ENCODE results near the gene ACAP3.
"Not testable (repeated sequence)": the region's sequence is repeated elsewhere in the genome, so short reads cannot be mapped to it uniquely, and the experiment has no call there.

Gene ACAP3

DNA sequence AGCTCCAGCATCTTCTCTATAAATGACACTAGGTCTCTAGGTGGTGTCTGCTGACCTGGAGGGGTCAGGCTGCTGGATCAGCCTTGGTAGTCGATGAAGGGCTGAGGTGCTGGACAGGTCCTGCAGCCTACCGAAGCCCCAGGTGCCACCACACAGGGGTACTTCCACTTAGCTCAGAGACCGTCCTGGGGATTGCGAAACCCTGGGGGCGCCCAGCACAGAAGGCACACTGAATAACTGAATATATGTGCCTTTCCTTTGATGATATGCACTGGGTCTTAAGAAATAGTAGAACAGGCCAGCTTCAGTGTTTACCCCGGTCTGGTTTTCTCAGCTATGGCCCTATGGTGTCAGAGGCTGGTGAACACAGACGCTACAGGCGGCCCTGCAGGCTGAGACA lies 45.0 kb downstream of the ACAP3 start:
- no peak for DNase-seq (ENCODE audit: low spot score)

DNA sequence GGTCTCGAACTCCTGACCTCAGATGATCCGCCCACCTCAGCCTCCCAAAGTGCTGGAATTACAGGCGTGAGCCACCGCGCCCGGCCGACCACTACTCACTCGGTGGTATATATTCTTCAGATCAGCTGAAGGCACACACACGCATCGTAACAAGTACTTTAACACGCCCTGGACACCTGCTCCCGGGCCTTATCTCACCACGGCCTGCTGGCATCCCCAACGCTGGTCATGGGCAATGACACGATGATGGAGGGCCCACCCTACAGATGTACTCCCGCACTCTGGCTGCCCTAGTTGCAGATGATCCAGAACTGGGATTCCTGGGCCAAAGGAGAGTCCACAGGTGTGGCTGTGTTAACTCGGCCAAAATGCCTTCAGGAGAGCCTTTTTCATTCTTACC lies 45.7 kb downstream of the ACAP3 start:
- no peak for DNase-seq (ENCODE audit: low spot score)

DNA sequence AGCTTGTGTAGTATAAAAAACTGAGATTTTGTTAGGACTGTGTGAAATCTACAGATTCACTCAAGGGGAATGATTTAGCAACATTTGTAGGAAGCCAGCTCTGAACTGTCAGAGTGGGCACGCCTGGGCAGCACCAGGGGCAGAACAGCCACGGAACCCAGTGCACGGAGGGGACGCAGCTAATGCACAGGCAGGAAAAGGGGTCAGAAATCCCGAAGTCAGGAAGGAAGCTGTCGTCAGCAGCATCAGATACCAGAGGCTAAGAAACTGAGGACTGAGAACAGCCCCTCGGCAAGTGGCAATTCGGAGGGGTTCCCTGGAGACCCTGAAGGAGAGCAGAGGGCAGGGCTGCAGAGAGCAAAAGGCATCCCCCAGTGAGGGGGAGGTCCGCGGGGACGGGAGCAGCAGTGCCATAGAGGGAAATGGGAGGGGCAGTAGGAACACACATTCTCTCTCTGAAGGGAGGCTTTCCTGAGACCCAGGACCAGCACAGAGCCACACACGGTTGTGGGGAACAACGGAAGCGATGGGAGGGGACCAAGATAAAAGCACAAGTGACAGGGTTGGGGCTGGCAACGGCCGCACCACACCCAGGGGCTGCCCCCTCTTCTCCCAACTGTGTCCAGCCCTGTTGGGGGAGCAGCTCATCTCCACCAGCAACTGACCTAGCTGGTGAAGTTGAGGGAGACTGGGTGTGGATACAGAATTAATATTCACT lies 46.7 kb downstream of the ACAP3 start:
- no peak for DNase-seq (ENCODE audit: low spot score)

DNA sequence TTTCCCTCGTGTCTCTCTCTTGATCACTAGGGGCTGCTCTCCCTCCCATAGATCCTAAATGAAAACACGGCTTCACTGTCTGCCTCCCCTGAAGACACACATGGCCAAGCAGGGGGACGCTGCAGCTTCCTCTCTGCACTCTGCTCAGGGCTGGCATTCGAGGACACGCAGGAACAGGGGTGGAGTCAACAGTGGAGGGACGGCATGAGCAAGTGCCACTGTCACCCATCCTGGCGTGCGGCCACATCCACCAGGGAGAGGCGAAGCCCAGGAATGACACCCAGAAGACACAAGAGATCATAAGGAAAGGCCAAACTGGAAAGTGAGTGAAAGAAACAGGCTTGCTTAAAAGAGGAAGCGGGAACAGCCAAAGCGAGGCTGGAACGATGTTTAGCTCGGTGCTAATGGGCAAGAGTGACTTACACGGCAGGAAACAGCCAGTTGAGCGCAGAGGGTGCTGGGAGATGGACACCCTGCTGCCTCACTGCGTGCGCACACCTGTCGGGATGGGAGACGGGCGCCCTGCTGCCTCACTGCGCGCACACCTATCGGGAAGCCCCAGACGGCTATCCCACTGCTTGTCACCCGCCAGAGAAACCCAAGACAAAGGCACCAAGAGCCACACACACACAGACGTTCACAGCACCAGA lies 47.7 kb downstream of the ACAP3 start:
- DNase-seq (ENCODE audit: low spot score): no peak

DNA sequence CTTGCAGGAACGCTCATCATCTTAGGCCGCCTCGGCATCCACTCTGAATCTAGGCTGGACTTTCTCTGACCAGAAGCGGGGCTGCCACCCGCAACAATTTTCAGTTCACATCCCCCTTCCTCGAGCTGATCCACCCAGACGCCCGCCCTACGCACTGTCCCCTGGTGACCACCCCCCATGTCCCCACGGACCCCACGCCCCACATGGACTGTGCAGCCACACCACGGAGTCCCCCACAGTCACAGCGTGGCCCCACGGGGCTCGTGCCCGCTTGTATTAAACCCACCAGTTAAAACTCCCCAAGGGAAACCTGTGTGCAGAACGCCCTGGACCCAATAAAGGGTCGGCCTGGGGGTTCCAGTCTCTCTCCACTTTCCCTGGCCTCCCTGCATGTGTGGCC lies 48.2 kb downstream of the ACAP3 start:
- DNase-seq (ENCODE audit: low spot score): no peak

DNA sequence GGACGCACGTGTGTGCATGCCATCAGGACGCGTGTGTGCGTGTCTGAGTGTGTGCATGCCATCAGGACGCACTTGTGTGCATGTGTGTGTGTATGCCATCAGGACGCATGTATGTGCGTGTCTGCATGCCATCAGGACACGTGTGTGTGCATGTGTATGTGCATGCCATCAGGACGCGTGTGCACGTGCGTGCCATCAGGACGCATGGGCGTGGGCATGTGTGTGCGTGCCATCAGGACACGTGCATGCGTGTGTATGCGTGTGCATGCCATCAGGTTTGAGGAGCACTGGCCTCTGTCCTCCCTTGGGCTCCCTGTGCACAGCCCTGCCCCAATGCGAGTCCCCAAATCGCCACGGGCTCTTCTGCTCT lies 48.6 kb downstream of the ACAP3 start:
- no peak for DNase-seq (ENCODE audit: low spot score)

DNA sequence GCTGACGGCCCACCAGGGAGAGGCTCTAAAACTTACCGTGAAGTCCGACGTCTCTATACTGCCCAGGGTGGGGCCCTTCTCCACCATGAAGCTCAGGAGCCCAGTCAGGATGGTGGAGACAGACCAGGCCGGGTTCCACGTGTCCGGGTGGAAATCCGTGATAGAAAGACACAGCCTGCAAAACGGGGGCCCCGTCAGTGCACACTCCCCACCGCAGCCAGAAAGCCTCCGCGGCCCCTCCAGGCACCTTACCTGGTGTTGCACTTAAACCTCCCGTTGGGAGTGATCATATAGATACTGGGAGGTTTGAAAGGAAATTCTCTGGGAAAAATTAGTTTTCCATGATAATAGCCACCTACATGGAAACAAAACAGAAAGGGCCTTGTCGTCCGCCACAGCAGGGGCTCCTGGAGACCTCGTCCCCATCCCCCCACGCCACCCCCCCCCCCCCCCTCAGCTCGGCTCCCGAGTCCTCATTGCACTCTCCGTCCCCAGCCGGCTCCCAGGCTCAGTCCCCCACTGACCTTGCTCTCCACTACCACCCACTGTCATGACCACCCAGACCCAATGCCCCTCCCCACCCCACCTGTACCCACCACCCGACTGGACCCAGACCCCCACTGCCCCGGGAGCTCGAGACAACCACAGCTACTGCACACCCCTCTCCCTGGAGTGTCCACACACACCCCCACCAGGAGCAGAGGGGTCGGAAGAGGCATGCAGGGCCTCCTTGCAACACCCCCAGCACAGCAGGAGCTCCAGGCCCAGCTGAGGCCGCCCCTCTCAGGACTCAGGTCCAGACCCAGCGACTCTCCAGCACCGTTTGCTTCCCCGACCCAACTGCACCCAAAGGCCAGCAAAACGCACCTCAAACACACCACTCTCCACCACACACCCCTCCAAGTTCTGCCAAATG lies 50.5 kb downstream of the ACAP3 start:
- DNase-seq (ENCODE audit: low spot score): no peak

DNA sequence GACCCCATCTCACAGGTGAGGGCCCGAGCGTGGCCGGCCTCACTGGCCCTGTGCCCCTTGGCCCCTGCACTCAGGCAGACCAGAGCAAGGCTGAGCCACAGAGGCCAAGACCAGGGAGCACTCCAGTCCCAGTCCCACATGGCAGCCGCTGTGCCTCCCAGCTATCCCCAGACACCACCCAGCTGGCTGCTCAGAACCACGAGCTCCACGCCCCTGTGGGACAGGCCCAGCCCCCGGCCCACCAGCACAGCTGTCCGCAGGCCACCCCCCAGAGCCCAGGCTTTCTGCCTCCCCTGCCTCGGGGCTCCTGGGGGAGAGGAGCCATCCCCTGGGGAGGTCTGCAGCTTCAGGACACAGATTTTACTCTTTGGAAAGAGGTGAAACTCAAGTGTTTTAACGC lies 52.1 kb downstream of the ACAP3 start:
- DNase-seq (ENCODE audit: low spot score): no peak

DNA sequence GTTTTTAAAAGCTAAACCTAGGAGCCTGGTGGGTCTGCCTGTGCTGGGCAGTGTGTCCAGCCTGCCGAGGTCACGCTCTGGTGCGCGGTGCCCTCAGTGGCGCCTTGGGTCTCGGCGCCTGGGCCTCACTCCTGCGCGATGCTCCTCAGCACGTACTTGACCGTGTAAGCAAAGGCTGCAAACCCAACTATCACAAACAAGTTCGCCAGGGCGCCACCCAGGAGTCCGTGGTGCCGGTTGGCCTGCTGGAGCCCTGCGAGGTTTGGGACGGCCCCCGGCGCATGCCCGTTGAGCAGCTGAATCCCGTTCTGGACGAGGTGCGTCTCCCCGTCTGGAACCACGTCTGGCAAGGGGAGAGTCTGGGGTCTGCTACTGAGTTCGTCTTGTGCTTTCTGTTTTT lies 52.7 kb downstream of the ACAP3 start:
- DNase-seq (ENCODE audit: low spot score): no peak

DNA sequence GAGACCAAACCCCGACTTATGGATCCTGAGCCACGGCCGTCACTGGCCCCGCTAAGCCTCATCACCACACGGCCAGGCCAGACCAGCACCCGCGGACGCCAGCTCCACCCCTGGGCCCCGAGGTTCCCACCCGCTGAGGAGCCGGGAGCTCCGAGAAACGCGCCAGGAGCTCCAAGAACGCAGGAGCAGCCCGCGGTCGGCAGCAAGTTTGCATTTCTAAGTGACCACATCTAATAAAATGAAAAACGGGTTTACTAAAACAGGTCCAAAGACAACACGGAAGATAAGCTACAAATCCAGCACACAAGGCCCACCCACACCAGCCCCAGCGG lies 53.1 kb downstream of the ACAP3 start:
- no peak for DNase-seq (ENCODE audit: low spot score)

DNA sequence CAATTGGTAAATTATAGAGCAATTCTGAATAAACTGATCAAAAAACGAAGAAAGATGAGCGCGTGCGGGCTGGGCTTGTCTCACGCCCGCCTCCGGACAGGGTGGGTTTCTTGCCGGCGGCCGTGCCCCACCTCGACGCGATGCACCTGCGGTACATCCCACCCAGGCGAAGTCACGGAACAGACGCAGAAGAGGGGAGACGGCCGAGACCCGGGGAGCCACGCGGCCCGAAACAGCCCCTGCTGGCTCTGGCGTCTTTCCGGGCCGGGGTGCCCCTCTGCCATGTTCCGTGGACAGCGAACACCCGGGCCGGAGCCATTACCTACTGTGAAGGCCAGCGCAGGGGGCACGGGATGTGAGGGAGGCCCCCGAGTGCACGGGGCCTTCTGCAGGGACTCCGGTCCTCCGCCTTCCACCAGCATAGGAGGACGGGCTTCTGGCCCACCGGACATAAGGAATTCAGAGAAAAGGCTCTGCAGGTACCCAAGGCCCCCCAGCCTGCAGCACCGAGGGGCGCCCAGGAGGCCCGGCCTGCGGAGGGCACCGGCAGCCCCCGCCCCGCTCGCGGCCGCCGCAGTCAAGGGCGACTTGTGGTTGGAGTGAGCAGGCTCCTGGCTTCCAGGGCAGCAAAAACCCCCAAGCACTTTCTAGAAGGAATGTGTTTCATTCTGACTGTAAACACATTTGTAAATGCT lies 53.6 kb downstream of the ACAP3 start:
- no peak for DNase-seq (ENCODE audit: low spot score)

DNA sequence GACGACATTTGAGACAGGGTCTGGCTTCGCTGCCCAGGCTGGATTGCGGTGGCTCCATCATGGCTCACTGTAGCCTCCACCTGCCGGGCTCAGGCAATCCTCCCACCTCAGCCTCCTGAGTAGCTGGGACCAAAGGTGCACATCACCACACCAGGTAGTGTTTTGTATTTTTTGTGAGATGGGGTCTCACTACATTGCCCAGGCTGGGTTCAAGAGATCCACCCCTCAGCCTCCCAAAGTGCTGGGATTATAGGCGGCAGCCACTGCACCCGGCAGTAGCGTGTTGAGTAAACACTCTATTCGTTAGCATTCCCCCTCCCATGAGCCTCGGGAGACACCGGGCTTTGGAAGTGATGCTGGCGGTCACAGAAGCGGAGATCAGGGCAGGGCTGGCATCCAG lies 54.4 kb downstream of the ACAP3 start:
- DNase-seq (ENCODE audit: low spot score): no peak

DNA sequence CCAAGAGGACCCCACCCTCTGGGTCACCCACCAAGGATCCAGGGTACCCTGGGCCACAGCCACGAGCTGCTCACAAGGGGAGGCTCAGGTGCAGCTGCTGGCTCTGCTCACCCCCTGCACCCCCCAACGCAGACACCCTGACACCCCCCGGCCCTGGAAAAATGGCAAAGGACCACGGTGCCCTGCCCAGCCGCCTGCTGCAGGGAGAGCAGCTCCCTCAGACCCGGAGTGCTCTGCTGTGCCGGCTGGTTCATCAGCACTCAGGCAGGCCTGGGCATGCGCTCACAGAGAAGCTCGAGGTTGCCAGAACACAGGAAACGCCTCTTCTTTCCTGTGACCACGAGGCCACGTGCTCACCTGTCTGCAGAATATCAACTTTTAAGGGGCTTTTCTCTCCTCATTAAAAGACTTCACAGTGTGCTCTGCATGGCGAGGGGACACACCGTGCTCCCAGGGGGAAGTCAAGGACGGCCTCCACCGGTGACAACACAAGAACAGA lies 56.9 kb downstream of the ACAP3 start:
- no peak for DNase-seq (ENCODE audit: low spot score)

DNA sequence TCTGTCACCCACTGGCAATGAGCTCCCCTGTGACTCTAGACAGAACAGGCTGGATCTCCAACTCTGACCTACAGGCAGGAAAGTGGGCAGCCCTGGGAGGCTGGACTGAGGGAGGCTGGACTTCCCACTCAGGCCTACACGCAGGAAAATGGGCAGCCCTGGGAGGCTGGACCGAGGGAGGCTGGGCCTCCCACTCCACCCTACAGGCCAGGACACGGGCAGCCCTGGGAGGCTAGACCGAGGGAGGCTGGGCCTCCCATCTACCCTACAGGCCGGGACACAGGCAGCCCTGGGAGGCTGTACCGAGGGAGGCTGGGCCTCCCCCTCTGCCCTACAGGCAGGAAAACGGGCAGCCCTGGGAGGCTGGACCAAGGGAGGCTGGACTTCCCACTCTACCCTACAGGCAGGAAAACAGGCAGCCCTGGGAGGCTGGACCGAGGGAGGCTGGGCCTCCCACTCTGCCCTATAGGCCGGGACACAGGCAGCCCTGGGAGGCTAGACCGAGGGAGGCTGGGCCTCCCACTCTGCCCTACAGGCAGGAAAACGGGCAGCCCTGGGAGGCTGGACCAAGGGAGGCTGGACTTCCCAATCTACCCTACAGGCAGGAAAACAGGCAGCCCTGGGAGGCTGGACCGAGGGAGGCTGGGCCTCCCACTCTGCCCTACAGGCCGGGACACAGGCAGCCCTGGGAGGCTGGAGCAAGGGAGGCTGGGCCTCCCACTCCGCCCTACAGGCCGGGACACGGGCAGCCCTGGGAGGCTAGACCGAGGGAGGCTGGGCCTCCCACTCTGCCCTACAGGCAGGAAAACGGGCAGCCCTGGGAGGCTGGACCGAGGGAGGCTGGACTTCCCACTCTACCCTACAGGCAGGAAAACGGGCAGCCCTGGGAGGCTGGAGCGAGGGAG lies 59.5 kb downstream of the ACAP3 start:
- not testable (repeated sequence) for DNase-seq (ENCODE audit: low spot score)

DNA sequence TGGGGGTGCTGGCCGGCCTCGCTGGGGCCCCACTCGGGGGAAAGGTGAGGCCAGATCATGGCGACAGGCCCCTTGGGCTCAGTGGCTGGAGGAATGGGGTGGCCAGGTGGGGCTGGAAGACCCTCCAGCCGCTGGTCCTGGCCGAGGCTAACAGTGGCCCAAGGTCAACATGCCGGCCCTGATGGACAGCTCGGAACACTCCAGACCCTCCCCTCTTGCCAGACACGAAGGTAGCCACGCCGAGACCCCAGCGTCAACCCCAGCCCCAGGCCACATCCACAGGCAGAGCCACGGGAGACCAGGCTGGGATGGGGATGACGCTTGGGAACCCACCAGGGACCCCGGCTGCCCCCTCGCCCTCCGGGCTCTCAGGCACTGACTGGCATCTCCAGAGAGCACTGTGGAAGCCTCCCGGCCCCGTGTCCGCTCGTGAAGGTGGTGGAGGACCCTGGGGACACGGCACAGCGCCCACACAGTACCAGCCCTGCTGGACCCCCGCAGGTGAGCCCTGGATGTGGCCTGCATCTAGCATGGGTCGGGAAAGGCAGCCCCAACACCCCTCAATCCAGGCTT lies 60.3 kb downstream of the ACAP3 start:
- DNase-seq (ENCODE audit: low spot score): no peak

DNA sequence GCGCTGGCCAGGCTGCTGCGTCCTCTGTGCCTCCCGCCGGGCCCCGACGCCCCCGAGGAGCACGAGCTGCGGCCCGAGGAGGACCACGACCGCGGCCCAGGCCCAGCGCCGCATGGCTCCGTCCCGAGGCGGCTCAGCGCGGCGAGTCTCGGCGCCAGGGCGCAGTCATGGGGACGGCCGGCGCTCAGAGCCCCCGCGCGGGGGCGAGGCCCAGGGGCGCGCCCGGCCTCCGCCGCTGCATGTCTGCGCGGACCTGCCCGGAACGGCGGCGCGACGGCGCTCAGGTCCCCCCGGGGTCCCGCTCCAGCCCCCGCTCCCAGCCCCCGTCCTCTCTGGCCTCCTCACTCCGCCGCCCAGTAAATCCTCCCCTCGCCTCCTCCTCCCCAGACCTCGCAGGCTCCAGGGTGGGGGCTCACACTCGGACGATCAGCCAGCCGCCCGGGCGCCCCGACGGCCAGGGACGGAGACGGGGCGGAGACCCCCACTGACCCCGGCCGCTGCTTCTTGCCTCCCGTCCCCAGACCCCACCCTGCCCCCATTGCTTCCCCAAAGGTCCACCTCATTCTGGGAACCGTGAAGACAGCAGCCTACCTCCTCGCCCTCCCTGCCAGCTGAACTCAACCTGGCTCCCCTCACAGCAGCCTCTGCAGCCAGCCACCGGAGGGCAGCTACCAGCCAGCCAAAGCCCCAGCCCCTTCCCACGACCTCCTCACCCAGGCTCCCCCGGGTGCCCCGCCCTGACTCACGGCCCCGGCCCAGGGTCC lies 61.0 kb downstream of the ACAP3 start, which contains the start of gene C1QTNF12:
Gene C1QTNF12 (minus strand): TSS at position 146 of the 764 bp plus-strand sequence. CDS start 32 bp downstream, at position 114.
- DNase-seq (ENCODE audit: low spot score): no peak

DNA sequence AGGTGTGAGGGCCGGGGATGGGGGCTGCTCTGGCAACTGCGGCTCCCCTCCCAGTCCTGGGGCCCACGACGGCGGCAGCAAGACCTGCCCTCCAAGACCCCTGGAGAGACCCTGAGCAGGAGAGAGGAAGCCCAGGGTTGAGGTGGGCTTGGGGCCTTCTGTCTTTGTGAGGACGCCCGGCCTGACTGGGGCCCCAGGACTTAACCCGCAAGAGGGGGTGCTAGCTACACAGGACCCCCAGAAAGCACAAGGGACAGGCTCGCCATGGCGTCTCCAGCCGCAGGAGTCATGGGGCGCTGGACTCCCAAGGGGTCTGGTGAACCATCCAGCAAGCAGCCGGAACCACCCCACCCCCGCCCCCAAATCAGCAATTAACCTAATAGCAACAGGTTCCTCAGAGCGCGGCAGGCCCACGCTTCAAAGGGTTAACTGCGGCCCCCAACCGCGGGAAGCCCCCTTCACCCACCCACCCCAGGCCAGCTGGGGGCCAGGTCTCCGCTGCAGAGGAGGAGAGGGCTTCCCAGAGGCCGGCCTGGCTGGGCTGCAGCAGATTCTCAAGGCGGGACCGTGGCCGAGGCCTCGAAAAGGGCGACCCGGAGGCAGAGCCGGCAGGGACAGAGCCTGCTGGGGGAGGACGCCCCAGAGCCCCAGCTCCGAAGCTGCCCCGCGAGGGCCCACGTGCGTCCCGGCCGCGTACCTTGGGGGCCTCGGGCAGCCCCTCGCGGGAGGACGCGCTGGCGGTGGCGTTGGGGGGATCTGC lies 61.7 kb downstream of the ACAP3 start:
- no peak for DNase-seq (ENCODE audit: low spot score)

DNA sequence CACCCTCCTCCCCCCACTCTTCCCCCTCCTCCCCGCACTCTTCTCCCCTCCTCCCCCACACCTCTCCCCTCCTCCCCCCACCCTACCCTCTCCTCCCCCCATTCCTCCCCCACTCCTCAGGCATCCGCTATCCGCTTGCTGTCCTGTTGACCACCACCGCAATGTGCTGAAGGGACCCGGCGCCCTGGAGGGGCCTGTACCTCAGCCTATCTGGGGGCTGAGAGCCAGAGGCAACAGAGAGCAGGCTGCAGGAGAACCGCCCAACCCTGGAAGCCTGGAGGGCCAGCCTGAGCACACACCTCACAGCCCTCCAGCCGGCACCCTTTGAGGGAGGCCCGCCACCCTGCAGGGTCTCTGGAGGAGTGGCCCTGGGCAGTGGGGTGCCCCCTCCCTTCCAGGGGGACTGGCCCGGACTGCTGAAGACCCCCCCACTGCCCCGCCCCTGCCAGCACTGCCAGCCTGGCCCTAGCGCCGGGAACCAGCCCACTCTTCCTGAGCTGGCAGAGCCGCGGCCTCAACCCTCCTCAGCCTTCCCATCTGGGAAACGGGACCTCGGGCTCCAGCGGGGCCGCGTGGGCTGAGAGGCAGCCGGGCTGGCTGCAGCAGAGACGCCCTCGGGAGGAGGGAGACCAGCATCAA lies 62.4 kb downstream of the ACAP3 start:
- DNase-seq (ENCODE audit: low spot score): no peak
